ENCODE data around the gene PLEKHG5. TPM values are rescaled to one million over a fixed set of nuclear protein-coding genes. Genes with fewer than 3 reads are reported as not detected.
"Not testable (repeated sequence)": the region's sequence is repeated elsewhere in the genome, so short reads cannot be mapped to it uniquely, and the experiment has no call there.

PLEKHG5 gene
- total RNA-seq, 2 donors from 2014 or later = 3.2 to 3.8 TPM

DNA sequence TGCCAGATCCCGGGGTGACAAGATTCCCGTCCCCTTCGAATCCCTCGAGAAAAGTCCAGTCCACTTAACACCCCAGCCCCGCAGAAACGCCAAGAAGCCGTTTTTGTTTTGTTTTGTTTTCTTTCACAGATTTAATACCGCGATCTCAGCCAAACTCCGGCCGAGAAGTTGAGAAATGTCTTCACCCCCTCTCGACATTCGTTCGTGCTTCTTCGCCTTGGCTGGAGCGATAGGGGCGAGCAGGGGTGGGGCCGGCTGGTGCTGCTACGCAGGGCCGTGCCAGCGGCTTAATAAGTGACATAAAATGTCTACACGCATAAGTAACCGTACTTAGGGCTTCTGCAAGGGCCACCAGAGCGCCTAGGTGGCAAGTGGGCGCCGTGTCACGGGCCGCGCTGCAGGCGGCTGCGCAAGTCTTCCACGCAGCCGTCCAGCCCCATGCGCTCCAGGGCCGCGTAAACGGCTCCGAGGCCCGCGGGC, 30.4 kb downstream of the PLEKHG5 start:
- ATAC-seq (replicated peaks) = no peak
- H3K4me3 Mint-ChIP-seq = peak overlapping the region; percentile 97
- peaks cover 56% of the 10 kb centered on the region for H3K36me3 Mint-ChIP-seq (ENCODE audit: low read depth)
- H3K9me3 Mint-ChIP-seq = no peaks in the 10 kb centered on the region
- no peaks in the 10 kb centered on the region for H3K27me3 Mint-ChIP-seq
- peak overlapping the region; percentile 97 for H3K27ac Mint-ChIP-seq
- H3K4me1 Mint-ChIP-seq = peaks cover 26% of the 10 kb centered on the region

DNA sequence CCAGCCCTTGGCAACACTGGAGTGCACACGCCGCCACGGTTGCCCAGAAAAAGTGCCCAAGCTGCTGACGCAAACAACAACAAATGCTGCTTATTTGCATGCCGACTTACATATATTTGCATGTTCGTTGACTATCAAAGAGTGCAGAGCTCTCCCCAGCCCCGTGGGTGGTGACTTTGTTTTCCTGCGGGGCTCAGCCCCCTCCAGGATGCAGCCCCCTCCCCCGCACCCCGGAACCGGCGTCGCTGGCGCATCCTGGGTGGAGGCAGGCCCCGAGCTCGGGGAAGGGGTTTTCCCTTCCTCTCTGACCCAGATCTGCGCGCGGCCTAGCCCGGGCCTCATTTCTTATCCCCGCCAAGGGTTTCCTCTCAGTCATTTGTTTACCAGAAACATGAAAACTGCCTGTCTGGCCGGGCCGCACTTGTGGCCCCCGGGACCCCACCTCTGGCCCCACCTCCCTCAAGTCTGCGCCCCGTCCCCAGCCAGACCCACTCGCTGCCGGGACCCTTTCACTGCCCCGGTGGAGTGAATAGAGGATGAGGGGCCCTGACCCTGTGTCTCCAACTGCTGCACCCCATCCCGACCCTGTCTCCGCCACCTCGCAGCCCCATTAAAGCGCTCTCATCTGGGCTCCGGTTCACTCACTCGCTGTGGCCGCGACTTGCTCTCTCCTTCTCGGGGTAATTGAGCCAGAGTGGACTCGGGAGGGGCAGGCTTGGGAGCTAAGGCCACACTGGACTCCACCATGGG, 31.0 kb downstream of the PLEKHG5 start:
- Mint-ChIP-seq H3K4me1 (peaks cover 26% of the 10 kb centered on the region), H3K4me3 (peak overlapping the region; percentile 97), H3K9me3 (no peaks in the 10 kb centered on the region), H3K27me3 (no peaks in the 10 kb centered on the region), H3K27ac (peak overlapping the region; percentile 97), H3K36me3 (ENCODE audit: low read depth) (peaks cover 54% of the 10 kb centered on the region)
- peak; percentile 77 for ATAC-seq (replicated peaks)

DNA sequence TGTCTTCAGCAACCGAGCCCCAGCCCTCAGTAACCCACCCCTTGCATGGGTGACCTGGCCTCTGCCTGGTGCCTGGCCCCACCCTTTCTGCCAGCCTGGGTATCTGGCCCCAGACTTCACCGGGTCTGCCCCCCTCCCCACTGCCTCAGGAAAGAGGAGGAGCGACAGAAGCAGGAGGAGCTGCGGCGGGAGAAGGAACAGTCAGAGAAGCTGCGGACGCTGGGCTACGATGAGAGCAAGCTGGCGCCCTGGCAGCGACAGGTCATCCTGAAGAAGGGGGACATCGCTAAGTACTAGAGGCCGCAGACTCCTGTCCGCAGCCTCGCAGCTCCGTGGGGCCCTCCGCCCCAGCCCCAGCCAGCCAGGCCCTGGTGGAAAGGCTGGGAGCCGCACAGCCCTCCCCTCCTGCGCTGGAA, 31.6 kb downstream of the PLEKHG5 start:
- peak; percentile 50 for ATAC-seq (replicated peaks)
- H3K4me1 Mint-ChIP-seq = peaks cover 26% of the 10 kb centered on the region
- H3K9me3 Mint-ChIP-seq = no peaks in the 10 kb centered on the region
- H3K4me3 Mint-ChIP-seq = peak overlapping the region; percentile 97
- H3K27ac Mint-ChIP-seq = peak overlapping the region; percentile 97
- no peaks in the 10 kb centered on the region for H3K27me3 Mint-ChIP-seq
- H3K36me3 Mint-ChIP-seq (ENCODE audit: low read depth) = peaks cover 48% of the 10 kb centered on the region

DNA sequence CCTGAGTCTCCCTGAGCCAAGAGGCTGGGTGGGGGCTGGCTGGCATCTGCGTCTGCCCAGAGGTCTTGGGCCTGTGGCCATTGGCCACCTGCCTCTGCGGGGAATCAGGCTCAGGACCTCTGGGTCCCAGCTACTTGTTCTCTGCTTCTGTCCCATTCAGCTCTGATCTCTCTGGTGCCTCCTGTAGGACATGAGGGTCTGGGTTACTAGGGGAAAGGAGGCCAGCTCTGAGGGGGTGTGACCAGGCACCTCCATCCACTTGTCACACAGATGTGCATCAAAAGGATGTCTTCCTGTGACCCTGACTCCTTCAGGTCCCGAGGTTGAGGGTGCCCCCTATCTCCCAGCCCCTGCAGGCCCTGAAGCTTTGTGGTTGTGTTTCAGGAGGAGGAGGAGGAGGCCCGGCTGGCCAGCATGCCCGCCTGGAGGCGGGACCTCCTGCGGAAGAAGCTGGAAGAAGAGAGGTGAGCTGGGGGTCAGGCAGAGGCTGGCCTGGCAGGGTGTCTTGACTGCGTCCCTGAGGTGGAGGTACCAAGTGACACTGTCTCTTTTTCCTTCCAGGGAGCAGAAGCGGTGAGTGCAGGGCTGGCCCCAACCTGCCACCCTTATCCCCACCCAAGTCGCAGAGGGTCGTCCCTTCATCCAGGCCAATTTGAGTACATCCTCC, 34.5 kb downstream of the PLEKHG5 start:
- peaks cover 14% of the 10 kb centered on the region for H3K4me1 Mint-ChIP-seq
- H3K36me3 Mint-ChIP-seq (ENCODE audit: low read depth) = peaks cover 19% of the 10 kb centered on the region
- no peak for ATAC-seq (replicated peaks)
- no peaks in the 10 kb centered on the region for H3K9me3 Mint-ChIP-seq
- H3K4me3 Mint-ChIP-seq = peak overlapping the region; percentile 7
- peaks cover 6% of the 10 kb centered on the region for H3K27me3 Mint-ChIP-seq
- H3K27ac Mint-ChIP-seq = no peak overlapping the region

DNA sequence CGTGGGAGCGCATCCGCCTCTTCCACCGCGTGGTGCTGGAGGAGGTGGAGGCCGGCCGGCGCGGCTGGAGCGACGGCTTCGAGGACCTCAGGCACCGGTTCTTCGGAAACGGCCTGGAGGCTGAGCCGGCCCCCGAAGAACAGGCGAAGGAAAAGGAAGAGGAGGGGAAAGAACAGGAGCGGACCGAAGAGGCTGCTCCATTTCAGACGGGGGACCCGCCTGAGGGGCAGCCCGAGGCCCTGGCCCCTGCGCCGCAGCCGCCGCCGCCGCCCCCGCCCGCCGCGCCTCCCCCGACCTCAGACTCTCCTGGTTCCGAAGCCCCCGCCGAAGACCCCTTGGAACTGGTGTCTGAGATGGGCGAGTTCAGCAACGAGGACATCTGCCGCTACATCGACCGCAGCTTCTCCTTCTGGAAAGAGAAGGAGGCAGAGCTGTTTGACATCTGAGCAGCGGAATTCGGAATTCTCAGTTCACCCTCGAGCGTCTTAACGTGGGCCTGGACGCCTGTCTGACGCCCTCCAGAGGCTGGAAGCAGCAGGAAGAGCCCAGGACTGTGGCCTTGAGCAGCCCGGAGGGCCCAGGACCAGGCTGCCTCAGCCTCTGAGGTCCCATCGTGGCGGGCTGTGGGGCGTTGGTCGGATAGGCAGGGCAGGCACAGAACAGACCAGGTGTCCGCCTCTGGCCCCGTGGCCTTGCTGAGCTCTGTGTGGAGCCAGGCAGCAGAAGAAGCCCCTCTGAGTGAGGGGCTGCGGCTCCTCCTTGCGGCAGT, 35.5 kb downstream of the PLEKHG5 start:
- H3K36me3 Mint-ChIP-seq (ENCODE audit: low read depth); H3K27ac Mint-ChIP-seq; ATAC-seq (replicated peaks); H3K9me3 Mint-ChIP-seq; H3K27me3 Mint-ChIP-seq: not testable (repeated sequence)
- Mint-ChIP-seq H3K4me3 (peak overlapping the region; percentile 7), H3K4me1 (peaks cover 14% of the 10 kb centered on the region)

DNA sequence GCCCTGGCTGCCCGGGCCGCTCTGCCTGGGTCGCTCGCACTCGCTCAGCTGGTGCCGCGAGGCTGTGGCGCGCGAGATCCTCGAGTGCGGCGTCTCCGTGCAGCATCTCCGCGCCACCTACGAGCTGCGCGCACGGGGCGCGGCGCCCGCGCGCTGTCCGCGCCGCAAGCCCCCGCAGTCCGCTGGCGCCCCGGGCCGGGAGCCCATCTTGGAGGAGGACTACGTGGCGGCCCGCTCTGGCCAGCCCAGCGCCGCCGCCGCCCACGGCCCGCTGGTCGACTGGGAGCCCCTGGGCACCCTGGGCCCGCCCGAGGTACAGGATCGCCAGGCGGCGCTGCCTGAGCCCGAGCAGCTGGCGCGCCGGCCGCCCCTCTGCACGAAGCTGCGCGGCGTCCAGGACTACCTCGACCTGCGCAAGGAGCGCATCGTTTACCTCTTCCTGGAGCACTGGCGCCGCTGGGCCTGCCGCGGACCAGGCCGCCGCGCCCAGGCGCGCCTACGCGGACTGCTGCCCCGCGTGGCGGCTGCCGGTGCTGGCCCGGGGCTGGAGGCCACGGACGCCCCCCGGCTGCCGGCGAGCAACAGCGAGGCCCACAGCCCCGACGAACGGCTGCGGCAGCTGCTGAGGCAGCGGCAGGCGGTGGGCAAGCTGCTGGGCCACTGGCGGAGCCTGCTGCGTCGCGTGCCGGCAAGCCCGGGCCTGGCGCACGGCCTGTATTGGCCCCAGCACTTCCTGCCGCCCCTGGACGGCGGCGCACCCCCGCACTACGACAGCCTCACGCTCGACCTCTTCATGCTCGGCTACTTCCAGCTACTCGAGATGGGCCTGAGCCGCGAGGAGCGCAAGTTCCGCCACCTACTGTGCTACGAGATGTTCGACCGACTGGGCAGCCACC, 36.4 kb downstream of the PLEKHG5 start:
- peaks cover 9% of the 10 kb centered on the region for H3K27me3 Mint-ChIP-seq
- H3K9me3 Mint-ChIP-seq = no peaks in the 10 kb centered on the region
- peak; percentile 33 for ATAC-seq (replicated peaks)
- peaks cover 14% of the 10 kb centered on the region for H3K4me1 Mint-ChIP-seq
- H3K36me3 Mint-ChIP-seq (ENCODE audit: low read depth) = peaks cover under 1% of the 10 kb centered on the region
- H3K27ac Mint-ChIP-seq = no peak overlapping the region
- H3K4me3 Mint-ChIP-seq = no peak overlapping the region

DNA sequence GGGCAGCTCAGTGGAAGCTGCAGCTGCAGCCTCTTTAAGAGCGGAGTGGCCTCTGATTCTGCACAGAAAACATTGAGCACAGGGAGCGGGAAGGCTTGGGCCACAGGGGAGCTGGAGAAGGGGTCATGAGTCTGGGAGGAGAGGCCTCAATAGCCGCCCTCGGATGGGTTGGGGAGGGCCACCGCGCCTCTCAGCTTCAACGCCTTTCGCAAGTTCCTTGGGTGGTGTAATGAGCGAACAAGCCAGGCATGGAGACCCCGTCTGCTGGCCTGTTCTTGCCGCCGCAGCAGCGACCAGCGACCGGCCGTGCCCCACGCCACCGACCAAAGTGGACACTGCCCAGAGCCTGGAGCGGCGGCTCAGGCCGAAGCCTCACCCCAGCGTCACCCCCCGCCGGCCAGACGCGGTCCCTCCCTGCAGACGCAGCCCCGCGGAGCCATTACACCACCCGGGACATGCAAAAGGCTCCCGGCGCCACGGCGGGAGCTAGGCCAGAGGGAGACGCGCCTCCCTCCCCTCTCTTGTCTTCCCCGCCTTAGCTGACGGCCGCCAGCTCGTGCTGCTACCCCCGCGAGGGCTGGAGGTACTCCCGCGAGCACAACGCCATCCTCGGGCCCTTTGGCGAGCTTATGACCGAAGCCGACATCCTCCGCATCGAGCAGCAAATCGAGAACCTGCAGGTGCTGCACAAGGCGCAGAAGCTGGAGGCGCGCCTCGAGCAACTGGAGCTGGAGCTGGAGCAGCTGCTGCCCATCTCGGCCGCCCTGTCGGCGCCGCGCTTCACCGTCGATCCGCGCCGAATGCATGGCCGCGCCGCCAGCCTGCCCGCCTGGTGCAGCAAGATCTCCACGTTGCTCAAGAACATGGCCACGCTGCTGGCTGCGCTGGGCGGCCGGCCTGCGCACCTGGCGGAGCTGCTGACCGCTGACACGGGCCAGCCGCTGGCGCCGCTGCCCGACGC, 37.3 kb downstream of the PLEKHG5 start:
- H3K27me3 Mint-ChIP-seq = peaks cover 15% of the 10 kb centered on the region
- not testable (repeated sequence) for H3K36me3 Mint-ChIP-seq (ENCODE audit: low read depth); H3K9me3 Mint-ChIP-seq; ATAC-seq (replicated peaks); H3K27ac Mint-ChIP-seq
- peaks cover 15% of the 10 kb centered on the region for H3K4me1 Mint-ChIP-seq
- peak overlapping the region; percentile 61 for H3K4me3 Mint-ChIP-seq

DNA sequence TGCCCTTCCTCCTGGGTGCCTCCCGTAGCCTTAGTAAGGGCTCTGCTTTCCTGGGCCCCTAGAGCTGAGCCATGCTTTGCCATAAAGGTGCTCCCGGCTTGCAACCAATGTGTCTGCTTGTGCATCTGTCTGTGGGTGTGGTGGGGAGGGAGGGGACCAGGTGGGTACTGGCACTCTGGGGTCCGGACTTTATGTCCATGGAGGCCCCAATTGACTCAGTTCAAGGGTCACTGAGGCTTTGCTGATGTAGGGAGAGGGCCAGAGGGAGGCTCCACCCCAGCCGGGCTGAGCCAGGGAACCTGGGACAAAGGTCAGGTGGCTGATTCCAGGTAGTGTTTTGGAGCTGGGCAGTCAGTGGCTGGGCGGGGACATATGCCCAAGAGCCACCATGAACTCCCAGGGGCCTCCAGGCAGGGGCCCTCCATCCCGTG, 40.5 kb downstream of the PLEKHG5 start:
- ATAC-seq (replicated peaks) = no peak
- Mint-ChIP-seq H3K27me3 (peaks cover 16% of the 10 kb centered on the region), H3K9me3 (no peaks in the 10 kb centered on the region), H3K27ac (no peak overlapping the region), H3K36me3 (ENCODE audit: low read depth) (no peaks in the 10 kb centered on the region), H3K4me1 (peaks cover 16% of the 10 kb centered on the region), H3K4me3 (no peak overlapping the region)

DNA sequence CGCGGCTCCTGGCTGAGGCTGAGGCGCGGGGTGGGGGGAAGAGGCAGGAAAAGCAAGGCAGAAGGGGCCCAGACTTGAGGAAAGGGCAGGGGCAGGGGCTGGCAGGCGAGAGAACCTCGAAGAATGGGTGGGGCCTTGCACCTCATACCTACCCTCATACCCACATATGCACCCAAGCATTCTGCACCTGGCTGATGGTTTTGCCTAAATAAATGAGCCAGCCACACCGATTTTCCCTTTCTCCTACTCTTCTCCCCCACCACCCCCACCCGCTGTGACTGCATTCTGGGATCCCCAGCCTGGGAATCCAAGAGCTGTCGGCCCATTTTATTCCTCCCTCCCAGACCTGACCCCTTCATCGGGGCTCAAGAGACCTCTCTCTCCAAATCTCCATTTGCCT, 41.0 kb downstream of the PLEKHG5 start:
- H3K27me3 Mint-ChIP-seq = peaks cover 16% of the 10 kb centered on the region

DNA sequence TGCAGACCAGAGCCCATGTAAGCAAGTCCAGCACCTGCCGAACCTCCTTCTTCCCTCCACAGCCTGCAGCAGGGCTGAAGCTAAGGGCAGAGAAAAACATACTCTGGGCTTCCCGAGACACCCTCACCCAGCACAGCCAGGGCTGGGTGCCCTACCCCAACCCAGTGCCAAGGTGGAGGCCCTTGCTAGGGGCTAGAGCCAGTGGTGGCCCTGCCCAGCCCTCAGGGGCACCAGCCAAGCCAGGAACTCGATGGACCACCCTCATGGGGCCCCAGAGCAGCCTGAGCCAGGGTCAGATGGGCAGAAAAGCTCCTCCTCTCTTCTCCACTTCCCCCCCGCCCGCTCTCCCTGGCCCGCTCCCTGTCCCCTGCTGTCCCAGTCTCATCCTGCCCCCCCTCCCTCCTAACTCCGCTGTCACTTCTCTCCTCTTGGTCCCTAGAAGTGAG, 41.4 kb downstream of the PLEKHG5 start:
- no peak for ATAC-seq (replicated peaks)
- no peaks in the 10 kb centered on the region for H3K9me3 Mint-ChIP-seq
- peaks cover 16% of the 10 kb centered on the region for H3K27me3 Mint-ChIP-seq
- no peaks in the 10 kb centered on the region for H3K36me3 Mint-ChIP-seq (ENCODE audit: low read depth)
- peaks cover 17% of the 10 kb centered on the region for H3K4me1 Mint-ChIP-seq
- no peak overlapping the region for H3K27ac Mint-ChIP-seq
- H3K4me3 Mint-ChIP-seq = peak overlapping the region; percentile 74

More for the DNA sequence above, 41.0 kb downstream of the PLEKHG5 start:
- peaks cover 16% of the 10 kb centered on the region for H3K4me1 Mint-ChIP-seq
- not testable (repeated sequence) for ATAC-seq (replicated peaks); H3K36me3 Mint-ChIP-seq (ENCODE audit: low read depth); H3K27ac Mint-ChIP-seq; H3K9me3 Mint-ChIP-seq; H3K4me3 Mint-ChIP-seq

DNA sequence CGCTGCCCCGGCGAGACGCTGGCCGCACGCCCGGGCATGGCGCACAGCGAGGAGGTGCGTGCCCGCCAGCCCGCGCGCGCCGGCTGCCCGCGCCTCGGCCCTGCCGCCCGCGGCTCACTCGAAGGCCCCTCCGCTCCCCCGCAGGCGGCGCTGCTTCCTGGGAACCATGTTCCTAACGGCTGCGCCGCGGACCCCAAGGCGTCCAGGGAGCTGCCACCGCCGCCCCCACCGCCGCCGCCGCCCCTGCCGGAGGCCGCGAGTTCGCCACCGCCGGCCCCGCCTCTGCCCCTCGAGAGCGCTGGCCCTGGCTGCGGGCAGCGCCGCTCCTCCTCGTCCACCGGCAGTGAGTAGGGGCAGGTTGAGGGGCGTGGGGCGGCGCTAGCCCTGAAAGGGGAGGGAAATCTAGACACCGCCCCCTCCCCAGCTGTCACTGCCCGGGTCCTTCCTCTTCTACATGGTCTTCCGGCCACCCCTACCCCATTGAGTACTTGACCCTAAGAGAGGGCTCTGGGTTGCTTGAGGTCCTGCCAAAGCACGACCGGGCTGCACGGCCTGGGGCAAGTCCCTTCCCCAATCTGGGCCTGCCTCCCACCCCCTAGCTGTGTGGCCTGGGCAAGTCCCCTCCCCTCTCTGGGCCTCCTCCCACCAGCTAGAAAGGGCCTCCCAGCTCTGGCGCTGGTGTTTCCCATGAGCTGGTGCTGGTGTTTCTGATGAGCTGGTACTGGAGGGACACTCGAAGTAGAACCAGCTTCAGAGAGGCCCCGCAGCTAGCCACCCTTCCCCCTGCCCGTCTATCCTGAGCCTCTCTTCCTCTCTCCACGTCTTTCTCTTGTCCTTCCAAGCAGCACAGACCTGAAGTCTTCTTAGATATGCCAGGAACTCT, 42.5 kb downstream of the PLEKHG5 start:
- H3K4me3 Mint-ChIP-seq = peak overlapping the region; percentile 74
- peaks cover 21% of the 10 kb centered on the region for H3K4me1 Mint-ChIP-seq
- no peaks in the 10 kb centered on the region for H3K9me3 Mint-ChIP-seq
- peaks cover 19% of the 10 kb centered on the region for H3K27me3 Mint-ChIP-seq
- H3K27ac Mint-ChIP-seq = peak overlapping the region; percentile 69
- ATAC-seq (replicated peaks) = peak; percentile 75
- no peaks in the 10 kb centered on the region for H3K36me3 Mint-ChIP-seq (ENCODE audit: low read depth)

Measured in activated T-helper 17 cell treated with anti-CD3 and anti-CD28 coated beads, Interleukin-2, amount 50 U/mL, for 72 hours (primary cell).